ENCODE results near the gene CADM1. TPM values are rescaled to one million over a fixed set of nuclear protein-coding genes. Genes with fewer than 3 reads are reported as not detected.

CADM1 gene
- total RNA-seq, 1 experiment from 2014 or later = 46.9 TPM

DNA sequence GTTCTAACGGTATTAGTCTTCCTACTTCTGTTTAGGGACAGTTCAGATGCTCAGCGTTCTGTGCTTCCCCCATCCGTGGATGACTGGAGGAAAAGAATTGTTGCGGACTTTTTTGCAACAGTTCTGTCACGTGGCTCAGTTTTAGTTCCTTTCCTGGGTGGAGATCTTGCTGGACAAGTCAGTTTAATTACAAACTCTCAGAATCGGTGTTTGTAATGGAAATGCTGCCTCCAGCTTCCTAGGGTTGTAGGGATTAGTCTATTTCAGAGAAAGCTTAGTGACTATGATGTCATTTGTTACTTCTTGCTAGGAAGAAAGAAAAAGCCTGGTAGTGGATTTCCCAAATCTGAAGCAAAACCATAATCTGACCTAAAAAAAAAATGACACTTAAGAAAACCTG, 320.4 kb downstream of the CADM1 start:
- no peak for DNase-seq (ENCODE audit: low spot score)

DNA sequence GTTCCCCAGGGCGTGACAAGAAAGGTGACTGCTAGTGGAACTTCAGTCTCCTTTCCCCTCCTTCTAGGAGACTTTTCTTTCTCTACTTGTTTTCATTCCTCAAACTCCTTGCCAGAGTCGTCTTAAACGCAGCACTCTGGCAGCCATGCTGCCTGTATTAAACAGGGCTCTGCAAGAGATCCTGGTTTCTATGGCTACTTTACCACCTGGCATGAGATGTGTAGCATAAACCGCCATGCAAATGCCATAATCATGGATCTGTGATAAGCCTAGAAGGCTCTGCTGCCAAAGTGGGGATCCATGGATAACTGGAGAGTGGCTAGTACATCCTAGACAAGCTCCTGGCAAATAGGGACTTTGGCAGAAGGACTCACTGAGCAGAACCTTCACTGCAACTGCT, 321.1 kb downstream of the CADM1 start:
- no peak for DNase-seq (ENCODE audit: low spot score)

DNA sequence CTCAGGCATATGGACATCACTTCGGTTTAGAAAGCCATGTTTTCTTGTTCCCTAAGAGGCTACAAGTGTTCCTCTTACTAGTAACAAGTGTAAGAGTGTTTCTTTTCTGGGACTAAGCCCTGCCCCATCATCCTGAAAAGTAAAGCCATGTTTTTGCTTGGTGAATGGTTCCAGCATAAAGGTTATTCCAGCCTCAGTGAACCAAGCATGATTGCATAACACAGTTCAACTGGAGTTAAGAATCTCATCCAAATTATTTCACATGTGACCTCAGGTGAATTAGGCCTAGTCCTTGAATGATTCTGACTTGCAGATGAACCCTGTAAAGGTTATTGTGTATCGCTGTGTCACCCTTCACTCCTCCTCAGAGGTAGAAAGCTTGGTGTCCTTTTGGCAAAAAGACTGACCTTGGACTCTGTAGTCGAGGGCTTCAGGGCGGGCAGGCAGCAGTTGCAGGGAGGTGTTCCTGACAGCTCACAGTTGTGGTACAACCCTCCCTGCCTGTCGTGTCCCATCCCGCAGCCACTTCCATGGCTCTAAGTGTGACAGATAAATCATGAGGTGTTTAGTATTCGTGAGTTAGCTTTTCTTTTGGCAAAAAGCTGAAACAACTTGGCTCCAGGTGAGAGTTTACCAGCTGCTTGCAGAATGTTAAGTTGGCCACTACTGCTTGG, 321.8 kb downstream of the CADM1 start:
- DNase-seq (ENCODE audit: low spot score) = no peak

DNA sequence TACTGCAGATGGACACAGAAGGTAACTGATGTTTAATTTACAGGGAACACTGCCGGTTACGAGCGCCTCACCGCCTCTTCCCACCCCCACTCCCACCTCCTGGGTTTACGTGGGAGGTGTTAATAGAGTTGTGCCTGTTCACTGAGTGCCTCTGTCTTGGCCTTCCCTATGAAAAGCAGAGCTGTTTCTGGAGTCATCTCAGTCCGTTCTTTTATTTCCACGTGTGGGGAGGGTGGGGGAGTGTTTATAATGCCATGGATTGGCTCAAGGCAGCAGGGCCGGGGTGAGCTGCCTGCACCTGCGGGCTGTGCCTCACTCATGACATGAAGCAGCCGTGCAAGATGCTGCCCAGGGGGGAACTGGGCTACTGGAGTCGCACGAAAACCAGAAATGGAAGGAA, 322.7 kb downstream of the CADM1 start:
- no peak for DNase-seq (ENCODE audit: low spot score)

DNA sequence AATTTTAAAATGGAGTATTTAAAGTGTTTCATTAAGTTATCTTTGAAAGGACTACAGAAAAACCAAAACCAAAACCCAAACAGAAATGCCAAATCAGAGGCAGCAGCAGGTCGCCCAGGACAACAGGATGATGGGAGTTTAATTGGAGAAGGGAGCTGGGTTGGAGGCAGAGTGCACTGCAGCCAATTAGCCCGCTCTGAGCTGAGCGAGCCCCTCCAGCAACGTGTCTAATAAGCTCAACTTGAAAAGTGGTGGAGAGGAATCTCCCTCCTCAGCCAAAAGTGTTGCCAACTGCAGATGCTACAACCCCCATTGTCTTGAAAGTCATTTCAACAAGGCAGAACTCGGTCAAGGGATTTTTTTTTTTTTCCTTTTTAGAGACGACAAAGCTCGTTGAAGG, 323.9 kb downstream of the CADM1 start:
- DNase-seq (ENCODE audit: low spot score) = no peak

DNA sequence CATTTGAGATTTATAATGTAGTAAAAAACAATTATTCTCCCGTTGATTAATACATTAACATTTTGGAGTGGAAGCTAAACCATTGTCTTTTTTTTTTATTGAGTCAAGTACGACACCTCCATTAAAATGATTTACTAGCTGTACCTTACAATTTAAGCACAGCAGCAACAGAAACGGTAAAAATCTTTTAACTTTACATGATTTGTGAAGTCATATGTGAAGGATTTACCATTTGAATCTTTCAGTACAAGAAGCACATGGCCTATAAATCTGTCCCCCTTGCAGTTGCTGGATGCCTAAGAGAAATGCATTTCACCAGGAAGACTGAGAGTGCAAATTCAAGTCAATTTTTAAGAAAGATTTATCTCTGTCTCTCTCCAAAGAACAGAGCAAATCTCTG, 324.6 kb downstream of the CADM1 start:
- DNase-seq (ENCODE audit: low spot score) = no peak

DNA sequence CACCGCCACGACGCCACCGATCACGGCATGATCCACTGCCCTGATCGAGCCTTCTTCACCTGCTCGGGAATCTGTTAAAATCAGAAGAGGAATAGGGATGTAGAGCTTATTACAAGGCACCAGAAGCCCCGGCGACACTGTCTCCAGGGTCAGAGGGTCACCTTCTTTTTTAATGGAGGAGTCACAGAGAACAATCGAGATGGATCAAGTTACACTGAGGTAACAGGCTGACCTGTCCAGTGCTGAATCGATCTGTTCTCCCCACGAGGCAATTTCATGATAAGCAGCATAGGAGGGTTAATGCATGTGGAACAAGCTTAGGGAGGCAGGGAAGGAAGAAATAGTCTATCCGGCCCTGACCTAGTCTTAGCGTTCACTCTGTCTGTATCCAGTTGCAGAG, 325.5 kb downstream of the CADM1 start:
- DNase-seq (ENCODE audit: low spot score) = no peak

DNA sequence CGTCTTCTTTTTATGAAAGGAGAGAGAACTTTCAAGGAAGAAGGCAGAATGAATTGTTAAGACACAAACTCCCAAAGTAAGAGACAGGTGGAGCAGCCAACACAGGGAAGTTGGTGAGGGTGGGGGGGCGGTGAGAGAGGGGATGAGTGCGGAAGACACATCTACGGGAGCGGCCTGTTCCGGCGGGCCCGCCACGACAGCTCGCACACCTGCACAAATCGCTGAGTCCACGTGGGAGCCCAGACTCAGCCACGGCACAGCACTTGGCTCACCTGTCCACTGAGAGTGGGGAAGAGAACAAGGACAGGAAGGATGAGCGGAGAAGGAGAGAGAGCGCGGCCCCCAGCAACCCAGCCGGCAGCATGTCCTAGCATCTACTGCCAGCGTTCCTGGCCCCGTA, 331.1 kb downstream of the CADM1 start:
- no peak for DNase-seq (ENCODE audit: low spot score)

DNA sequence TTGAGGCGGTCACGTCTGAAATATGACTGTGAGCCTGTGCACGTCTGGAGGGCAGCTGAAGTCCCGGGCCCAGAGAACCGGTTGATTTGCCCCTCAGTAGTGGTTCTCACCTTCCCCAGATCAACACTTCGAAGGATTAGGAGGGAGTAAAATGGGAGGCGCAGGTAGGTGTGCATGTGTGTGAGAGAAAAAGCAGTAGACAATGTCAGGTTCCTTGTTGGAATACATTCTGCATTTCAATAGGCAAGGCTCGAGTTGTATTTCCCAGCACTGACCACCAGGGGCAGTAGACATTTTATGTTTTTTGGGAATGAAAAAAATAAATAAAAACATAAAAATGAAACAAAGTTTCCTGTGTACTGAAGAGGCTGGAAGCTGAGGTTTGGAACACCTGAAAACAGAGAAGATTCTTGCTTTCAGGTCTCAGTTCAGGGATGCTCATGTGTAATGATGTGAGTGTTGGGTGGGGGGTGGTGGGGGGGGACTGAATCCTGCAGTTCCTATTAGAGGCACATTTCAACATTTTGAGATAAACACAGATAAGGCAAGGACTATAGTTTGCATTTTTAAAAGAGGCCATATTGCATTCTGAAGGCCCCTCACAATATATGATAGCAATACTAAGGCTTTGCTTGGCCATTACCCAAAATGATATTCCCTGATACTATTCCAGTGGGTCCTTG, 333.9 kb downstream of the CADM1 start:
- DNase-seq (ENCODE audit: low spot score) = no peak

DNA sequence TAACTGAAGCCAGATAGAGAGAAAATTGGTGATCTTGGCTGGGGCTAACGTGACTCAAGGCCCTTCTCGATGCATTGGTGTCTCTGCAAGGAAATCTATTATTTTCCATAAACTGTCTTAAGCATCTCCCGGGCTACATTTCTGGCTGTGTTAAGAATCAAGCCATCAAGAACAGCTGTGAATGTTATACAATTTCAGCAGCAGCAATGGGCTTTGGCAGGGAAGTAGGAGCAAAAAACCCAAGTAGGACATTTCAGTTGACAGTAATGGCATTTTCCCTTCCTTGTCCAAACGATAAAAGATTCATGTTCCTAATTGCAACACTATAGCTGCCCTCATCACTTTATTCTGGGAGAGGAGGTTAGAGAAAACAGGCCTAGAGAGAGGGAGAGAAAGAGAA, 335.0 kb downstream of the CADM1 start:
- no peak for DNase-seq (ENCODE audit: low spot score)

DNA sequence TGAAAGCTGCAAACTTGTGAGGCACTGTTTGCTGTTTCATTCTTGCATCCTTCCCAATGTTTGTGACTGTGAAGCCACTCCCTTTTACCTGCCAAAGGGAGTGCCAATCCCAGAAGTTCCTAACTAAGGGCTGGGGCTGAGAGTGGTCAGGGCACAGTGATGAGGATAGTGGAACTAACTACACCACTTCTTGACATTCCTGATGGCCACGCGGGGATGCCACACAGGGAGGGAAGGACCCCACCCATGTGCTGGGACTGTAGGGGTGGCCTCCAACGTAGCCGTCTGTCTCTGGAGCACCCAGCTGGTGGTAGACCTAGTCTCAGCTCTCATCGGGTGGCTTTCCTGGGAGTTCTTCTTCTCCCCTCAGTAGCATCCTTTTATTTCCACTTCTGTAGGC, 335.5 kb downstream of the CADM1 start:
- DNase-seq (ENCODE audit: low spot score) = no peak

DNA sequence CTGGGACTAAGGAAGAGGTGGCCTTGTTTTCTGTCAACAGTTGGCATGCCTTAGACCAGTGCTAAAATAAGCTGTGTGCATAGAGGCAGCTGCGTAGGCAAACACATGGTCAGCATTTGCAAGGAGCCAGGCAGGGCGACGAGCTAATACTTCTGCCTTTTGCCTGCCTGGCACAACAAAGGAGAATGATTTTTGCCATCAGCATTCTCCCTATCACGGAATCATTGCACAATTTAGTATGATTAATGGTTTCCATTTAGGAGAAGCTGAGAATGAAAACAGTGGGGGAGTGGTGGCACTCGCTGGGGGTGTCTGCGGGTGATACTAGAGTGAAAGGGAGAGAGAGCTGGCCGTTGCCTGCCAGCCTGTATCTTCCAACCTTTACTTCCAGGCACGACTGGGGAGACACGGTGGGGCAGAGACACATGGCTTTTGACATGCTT, 336.0 kb downstream of the CADM1 start:
- DNase-seq (ENCODE audit: low spot score) = no peak

DNA sequence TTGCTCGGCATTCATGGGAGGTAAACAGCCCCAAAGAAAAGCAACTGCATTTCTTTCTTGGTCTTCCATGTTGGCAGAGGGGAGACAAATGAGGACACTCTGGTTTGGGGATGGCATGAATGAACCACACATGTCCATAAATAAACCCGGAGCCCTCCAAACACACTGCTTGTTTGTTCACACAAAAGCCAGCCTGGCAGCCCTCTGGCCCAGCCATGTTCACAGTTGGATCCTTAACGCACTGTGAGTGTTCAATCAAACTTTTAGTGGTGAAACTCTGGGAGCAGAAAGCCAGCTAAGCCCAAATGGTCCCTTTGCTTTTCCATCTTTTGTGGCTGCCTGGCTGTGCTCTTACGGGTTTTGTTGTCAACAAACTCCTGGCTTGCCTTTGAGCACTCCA, 336.8 kb downstream of the CADM1 start:
- DNase-seq (ENCODE audit: low spot score) = no peak

DNA sequence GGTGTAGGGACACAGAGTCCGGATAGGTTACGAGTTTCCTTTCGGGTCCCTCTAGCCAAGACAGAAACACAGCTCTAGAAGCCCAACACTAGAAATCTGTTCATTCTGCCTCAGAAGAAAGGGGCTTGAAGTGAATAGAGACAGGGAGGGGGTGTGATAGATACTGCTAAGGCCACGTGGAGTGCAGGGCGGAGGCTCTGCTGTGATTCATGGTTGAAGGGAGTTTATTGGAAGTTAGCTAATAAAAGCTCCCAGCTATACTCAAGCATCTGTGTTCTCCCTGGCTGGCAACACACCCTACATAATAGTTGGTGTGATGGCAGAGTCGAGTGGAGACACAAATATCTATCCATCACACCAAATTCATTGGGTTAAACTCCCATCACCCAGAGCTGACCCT, 337.4 kb downstream of the CADM1 start:
- no peak for DNase-seq (ENCODE audit: low spot score)

DNA sequence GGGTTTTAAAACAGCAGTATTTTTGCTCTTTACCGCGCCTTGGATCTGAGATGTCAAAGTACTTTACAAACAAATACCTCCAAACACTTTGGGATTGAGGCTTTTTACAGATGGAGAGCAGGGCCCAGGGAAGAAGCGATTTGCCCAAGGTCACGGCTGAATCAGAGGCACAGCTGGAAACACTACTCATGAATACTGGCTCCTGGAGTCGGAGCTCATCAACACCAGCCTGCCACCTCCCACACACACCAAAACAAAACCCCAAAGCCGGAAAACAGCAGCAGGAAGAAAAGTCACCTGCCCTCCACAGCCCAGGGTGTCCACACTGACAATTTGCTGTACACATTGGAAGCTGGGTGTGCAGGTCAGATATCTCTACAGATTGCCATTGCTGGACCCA, 339.4 kb downstream of the CADM1 start:
- no peak for DNase-seq (ENCODE audit: low spot score)

DNA sequence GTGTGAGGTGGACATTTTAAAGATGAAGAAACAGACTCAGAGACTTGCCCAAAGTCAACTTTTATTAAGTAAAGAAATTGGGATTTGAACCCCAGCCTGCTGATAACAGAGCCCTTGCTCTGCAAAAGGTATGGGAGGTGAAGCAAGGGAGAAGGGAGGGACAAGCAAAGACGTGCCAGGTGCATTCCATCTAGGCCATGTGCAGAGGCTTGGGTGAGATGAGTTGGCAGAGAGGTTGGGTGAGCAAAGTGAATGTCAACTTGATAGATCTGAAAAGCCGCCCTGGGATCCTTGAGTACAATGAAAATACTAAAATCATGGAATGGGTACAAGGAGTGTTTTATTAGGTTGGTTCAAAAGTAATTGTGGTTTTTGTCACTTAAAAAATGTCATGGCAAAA, 341.3 kb downstream of the CADM1 start:
- no peak for DNase-seq (ENCODE audit: low spot score)

DNA sequence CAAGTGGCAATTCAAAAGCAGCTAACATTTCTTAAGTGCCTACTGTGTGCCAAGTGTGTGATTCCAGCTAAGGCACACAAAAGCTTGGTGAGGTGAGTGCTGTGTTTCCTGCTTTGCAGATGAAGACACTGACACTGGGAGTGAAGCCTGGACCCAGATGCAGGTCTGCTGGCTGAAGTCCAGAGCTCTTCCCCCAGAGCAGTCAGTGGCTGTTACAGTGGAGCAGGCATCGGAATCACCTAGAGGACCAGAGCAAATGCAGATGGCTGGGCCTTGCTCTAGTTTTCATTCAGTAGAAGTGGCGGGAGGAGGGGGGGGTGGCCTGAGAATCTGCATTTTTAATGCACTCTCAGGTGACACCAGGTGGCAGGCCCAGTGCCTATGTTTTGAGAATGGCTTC, 342.3 kb downstream of the CADM1 start:
- no peak for DNase-seq (ENCODE audit: low spot score)

DNA sequence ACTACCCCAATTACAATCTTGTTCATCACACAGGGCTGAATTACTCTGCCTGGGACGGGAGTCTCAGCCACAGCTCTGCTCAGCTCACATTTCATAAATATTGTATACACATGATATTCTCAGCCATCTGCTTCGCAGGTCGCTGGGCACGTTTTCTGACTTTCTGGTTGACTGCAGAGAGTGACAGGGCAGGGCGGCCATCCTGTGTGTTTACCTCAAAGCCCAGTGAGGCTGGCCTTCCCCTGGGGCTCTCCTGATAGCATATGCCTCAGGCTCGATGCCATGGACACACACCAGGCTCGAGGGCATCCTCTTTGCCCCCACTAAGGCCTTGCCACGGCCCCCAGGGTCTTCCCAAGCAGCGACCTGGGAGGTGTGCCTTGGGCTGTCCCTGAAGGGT, 345.0 kb downstream of the CADM1 start:
- DNase-seq (ENCODE audit: low spot score) = no peak

DNA sequence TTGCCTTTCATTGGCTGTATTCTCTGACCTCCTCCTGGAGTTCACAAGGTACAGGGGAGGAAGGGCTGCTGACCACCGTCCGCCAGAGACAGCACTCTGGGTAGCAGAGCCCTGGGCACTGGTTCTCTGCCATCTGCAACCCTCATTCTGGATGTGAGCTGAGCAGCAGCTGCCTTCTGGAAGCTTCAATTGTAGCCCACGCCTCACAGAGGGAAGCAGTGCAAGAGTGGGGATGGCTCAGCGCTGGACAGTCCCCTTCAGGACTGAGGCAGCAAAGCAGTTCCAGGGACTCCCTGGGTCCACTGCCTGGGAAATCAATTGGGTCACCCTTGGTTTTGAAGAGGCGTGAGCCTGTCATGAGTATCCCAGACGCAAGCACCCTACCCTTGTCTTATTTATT, 346.2 kb downstream of the CADM1 start:
- no peak for DNase-seq (ENCODE audit: low spot score)

DNA sequence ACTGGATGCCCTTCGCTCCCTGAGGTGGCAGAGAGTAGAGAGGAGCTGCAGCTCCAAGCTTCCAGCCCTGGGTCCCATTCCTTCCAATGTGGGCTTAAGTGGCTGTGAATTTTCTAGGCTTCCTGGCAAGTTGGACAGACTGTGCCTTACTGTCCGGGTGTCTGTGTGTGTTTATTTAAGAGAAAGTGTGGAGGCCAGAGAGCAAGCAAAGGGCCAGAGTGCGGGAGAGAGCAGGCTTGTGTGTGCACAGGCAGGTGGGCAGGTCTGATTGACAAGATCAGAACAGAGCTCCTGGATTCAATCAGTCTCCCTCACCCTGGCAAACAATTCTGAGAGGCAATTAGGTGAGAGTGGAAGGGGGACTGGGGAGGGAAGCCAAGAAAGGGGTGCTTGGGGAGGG, 347.0 kb downstream of the CADM1 start:
- DNase-seq (ENCODE audit: low spot score) = no peak

DNA sequence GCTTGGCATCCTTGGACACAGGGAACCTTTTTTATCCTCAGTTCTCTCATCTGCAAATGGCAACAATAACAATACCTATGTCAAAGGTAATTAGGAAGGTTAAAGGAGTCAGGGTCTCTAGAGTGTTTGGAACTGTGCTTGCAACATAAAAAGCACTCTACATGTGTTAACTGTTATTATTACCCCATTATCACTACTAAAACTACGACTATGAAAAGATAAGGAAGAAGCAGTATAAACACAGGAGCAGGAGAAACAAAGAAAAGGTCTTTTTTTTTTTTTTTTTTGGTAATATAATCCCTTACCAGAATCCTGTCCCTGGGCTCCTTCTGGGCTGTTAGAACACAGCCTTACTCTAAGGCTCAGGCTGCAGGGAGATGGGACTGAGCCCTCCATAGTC, 348.2 kb downstream of the CADM1 start:
- DNase-seq (ENCODE audit: low spot score) = no peak

DNA sequence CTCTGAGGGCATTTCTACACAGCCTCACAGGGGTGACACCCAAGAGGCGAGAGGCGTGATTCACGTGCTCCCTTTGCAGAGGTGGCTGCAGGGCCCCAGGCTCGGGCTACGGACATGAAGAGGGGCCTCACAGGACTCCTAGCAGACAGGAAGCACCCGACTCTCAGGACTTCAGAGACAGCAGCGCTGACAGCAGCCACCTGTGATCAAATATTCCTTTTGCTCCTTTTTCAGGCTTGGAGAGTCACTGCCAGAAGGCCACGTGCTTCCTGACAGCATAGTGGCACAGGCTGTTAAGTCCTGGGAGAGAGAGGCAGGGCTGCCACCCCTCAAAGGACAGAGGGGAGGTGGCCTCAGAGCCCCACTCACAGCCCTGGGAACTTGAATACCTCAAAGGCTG, 348.9 kb downstream of the CADM1 start:
- no peak for DNase-seq (ENCODE audit: low spot score)

DNA sequence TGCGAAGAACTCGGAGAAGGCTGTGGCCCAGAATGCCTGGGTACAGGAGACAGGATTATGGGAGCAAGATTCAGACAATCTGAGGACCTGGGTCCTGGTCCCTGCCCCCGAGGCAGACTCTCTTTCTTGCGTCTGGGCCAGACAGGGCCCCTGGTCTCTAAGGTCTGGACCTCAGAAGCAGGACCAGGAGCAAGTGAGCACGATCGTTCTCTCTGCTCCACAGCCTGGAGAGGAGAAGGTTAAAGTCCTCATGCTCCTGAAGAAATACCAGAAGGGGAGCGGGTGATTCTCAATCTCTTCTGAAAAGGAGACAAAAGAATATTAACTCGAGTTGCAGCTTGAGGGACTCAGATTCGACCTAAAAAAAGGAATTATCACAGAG, 349.9 kb downstream of the CADM1 start:
- DNase-seq (ENCODE audit: low spot score) = no peak
